ENCODE results near the gene ZGPAT. TPM values are rescaled to one million over a fixed set of nuclear protein-coding genes. Genes with fewer than 3 reads are reported as not detected.

The ZGPAT gene
- total RNA-seq, 2 donors from 2014 or later, result 32.6 to 41.1 TPM

DNA sequence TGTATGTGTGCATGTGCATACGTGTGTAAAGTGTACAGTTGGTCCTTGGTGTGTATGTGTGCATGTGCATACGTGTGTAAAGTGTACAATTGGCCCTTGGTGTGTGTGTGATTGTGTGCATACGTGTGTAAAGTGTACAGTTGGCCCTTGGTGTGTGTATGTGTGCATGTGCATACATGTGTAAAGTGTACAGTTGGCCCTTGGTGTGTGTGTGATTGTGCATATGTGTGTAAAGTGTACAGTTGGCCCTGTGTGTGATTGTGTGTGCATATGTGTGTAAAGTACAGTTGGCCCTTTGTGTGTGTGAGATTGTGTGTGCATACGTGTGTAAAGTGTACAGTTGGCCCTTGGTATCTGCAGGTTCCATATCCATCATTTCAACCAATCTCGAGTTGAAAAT is 23.6 kb downstream of the ZGPAT start:
- Histone ChIP-seq H3K4me1 (ENCODE audit: control insufficient read depth in 1 of 2, low read depth in 2 of 2) (no peaks in the 10 kb centered on the region), H3K4me3 (no peak overlapping the region), H3K27me3 (replicated peaks; ENCODE audit: insufficient read depth) (no peaks in the 10 kb centered on the region), H3K27ac (no peak overlapping the region), H3K9me3 (no peaks in the 10 kb centered on the region), H3K36me3 (peaks cover 29% of the 10 kb centered on the region)
- DNase-seq (ENCODE audit: low spot score) (no peak), ATAC-seq (ENCODE audit: insufficient number of reproducible peaks, low FRiP score, low read depth) (no peak)
- TF ChIP-seq, protein P1, sequence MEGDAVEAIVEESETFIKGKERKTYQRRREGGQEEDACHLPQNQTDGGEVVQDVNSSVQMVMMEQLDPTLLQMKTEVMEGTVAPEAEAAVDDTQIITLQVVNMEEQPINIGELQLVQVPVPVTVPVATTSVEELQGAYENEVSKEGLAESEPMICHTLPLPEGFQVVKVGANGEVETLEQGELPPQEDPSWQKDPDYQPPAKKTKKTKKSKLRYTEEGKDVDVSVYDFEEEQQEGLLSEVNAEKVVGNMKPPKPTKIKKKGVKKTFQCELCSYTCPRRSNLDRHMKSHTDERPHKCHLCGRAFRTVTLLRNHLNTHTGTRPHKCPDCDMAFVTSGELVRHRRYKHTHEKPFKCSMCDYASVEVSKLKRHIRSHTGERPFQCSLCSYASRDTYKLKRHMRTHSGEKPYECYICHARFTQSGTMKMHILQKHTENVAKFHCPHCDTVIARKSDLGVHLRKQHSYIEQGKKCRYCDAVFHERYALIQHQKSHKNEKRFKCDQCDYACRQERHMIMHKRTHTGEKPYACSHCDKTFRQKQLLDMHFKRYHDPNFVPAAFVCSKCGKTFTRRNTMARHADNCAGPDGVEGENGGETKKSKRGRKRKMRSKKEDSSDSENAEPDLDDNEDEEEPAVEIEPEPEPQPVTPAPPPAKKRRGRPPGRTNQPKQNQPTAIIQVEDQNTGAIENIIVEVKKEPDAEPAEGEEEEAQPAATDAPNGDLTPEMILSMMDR (IDR thresholded peaks at IDR 0.05), result no peak

DNA sequence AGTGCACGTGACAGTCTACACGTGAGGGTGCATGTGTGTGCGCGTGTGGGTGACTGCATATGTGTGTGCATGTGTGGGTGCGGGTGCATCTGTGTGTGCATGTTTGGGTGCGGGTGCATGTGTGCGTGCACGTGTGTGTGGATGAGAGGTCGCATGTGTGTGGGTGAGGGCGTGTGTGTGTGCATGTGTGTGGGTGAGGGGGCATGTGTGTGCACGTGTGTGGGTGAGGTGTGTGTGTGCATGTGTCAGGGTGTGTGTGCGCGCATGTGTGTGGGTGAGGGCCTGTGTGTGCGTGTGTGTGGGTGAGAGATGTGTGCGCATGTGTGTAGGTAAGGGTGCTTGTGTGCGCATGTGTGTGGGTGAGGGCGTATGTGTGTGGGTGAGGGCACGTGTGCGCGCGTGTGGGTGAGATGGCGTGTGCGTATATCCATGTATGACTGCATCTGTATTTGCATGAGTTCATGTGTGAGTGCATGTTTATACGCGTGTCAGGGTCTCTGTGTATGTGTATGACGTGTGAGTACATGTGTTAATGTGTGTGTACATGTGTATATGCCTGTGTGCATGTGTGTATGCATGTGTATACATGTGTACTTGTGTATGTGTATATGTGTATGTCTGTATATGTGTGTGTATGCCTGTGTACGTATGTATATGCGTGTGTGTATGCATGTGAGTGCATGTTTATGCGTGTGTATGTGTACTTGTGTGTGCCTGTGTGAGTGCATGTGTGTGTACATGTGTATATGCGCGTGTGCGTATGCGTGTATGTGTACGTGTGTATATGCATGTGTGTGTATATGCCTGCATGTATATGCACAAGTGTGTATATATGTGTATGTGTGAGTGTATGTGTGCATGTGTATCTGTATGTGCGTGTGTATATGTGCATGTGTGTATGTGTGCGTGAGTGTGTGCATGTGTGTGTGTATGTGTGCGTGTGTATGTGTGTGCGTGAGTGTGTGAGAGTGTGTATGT is 24.6 kb downstream of the ZGPAT start:
- H3K27me3 ChIP-seq (replicated peaks; ENCODE audit: insufficient read depth), result no peaks in the 10 kb centered on the region
- DNase-seq (ENCODE audit: low spot score) (no peak), ATAC-seq (ENCODE audit: insufficient number of reproducible peaks, low FRiP score, low read depth) (no peak)
- peaks cover 29% of the 10 kb centered on the region for H3K36me3 ChIP-seq
- H3K27ac ChIP-seq, result no peak overlapping the region
- no peaks in the 10 kb centered on the region for H3K4me1 ChIP-seq (ENCODE audit: control insufficient read depth in 1 of 2, low read depth in 2 of 2)
- no peak overlapping the region for H3K4me3 ChIP-seq
- no peaks in the 10 kb centered on the region for H3K9me3 ChIP-seq
- TF ChIP-seq, protein P1 (IDR thresholded peaks at IDR 0.05), result no peak

DNA sequence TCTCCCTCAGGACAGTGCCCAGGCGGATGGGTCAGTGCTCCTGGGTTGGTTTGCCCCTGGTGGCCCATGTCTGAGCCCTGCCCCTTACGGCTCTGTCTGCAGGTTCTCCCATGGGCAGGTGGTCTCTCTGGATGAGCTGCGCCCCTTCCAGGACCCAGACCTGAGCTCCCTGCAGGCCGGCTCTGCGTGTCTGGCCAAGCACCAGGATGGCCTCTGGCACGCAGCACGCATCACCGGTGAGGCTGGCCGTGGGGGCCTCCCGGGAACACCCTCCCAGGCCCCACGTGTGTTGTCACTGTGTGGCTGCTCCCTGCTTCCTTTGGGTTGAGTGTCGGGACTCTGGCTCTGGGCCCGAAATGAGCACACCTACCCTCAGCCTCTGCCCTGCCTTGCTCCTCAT is 25.3 kb downstream of the ZGPAT start:
- peaks cover 0 to under 1% of the 10 kb centered on the region in 2 donors for H3K4me1 ChIP-seq (ENCODE audit: control insufficient read depth in 1 of 2, low read depth in 2 of 2)
- ATAC-seq (ENCODE audit: insufficient number of reproducible peaks, low FRiP score, low read depth) (no peak), DNase-seq (ENCODE audit: low spot score) (no peak)
- H3K27me3 ChIP-seq (replicated peaks; ENCODE audit: insufficient read depth), result no peaks in the 10 kb centered on the region
- H3K4me3 ChIP-seq, result no peak overlapping the region
- H3K36me3 ChIP-seq, result peaks cover 29% of the 10 kb centered on the region
- TF ChIP-seq, protein P1 (IDR thresholded peaks at IDR 0.05), result no peak
- H3K27ac ChIP-seq, result no peak overlapping the region
- no peaks in the 10 kb centered on the region for H3K9me3 ChIP-seq

DNA sequence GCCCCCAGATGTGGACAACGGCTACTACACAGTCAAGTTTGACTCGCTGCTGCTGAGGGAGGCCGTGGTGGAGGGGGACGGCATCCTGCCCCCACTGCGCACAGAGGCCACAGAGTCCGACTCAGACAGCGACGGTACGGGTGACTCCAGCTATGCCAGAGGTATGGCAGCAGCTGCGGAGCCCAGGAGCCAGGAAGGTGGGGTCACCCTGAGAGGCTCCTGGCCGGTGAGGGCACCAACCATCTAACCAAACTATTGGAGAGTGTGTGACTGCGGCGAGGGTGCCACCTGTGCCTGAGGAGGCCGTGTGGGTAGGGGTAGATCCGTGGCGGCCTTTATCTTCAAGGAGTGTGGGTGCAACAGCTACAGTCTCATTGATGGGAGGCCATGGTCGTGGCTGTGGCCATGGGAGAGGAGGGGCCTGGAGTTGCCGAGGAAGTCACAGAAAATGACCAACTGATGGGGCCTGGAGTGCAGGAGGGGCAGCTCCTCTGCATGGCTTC is 25.8 kb downstream of the ZGPAT start:
- TF ChIP-seq, protein P1 (IDR thresholded peaks at IDR 0.05), result no peak
- H3K27me3 ChIP-seq (replicated peaks; ENCODE audit: insufficient read depth), result no peaks in the 10 kb centered on the region
- peaks cover 4 to 6% of the 10 kb centered on the region in 2 donors for H3K4me1 ChIP-seq (ENCODE audit: control insufficient read depth in 1 of 2, low read depth in 2 of 2)
- no peak for ATAC-seq (ENCODE audit: insufficient number of reproducible peaks, low FRiP score, low read depth)
- no peak overlapping the region for H3K4me3 ChIP-seq
- DNase-seq (ENCODE audit: low spot score), result no peak
- H3K27ac ChIP-seq, result no peak overlapping the region
- peaks cover 29% of the 10 kb centered on the region for H3K36me3 ChIP-seq
- H3K9me3 ChIP-seq, result no peaks in the 10 kb centered on the region

DNA sequence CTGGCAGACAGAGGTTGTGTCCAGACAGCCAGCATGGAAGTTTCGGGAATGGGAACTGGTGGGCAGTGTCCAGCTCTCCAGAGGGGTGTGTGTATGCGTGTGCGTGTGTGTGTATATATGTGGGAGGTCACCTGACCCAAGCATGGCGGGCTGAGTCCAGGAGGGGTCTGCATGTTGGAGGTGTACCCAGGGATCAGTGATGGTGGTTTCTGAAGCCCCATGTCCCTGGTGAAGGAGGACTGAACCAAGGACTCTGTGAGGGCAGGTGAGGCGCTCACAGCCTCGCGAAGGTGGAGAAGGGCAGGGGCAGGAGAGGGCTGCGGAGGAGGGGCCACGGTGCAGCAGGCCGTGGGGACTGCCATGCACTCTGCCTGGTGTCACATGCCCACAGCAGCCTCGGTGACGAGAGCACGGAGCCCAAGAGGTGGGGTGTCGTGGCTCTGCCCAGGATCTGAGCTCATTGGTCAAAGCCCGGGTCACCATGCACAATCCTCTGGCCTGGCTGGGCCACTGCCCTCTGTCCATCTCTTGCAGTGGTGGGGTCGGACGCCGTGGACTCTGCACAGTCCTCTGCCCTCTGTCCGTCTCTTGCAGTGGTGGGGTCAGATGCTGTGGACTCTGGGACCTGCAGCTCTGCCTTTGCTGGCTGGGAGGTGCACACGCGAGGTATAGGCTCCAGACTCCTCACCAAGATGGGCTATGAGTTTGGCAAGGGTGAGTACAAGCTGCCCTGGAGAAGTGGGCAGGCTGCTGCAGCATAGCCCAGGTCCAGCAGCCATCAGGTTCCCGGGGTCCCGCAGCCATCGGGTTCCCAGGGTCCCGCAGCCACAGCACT is 26.5 kb downstream of the ZGPAT start:
- H3K27me3 ChIP-seq (replicated peaks; ENCODE audit: insufficient read depth), result no peaks in the 10 kb centered on the region
- no peak for ATAC-seq (ENCODE audit: insufficient number of reproducible peaks, low FRiP score, low read depth)
- no peak overlapping the region for H3K27ac ChIP-seq
- no peak overlapping the region for H3K4me3 ChIP-seq
- H3K4me1 ChIP-seq (ENCODE audit: control insufficient read depth in 1 of 2, low read depth in 2 of 2), result peaks cover 8 to 12% of the 10 kb centered on the region in 2 donors
- DNase-seq (ENCODE audit: low spot score), result no peak
- peaks cover 29% of the 10 kb centered on the region for H3K36me3 ChIP-seq
- H3K9me3 ChIP-seq, result no peaks in the 10 kb centered on the region
- TF ChIP-seq, protein P1 (IDR thresholded peaks at IDR 0.05), result no peak
